Activated B cell treated with CpG ODN at 0.5 μM for 24 hours (primary cell): ENCODE measurements around the gene HNRNPU. TPM values are rescaled to one million over a fixed set of nuclear protein-coding genes. Genes with fewer than 3 reads are reported as not detected.
A peak's percentile ranks its signal among the peaks of the same experiment; 100 is the strongest.

Experiments
- ATAC-seq: fragments of 200-7000 bp; cut with Tn5 transposase; one replicate; pipeline ENCODE4 v1.10.0; 2021; ENCODE audit warnings: low read depth, mild to moderate bottlenecking, moderate library complexity
- CTCF ChIA-PET: fragments of 350-600 bp; sonication (Branson Sonifier 250); formaldehyde crosslinking; loops from one replicate; lab custom pipeline; 2021; ENCODE audit warnings: antibody characterized with exemption; lab: Charles Lee
- POLR2A ChIA-PET: fragments of 350-600 bp; sonication (Branson Sonifier 250); formaldehyde crosslinking; loops from one replicate; lab custom pipeline; 2021; ENCODE audit warnings: antibody characterized with exemption; lab: Charles Lee
- DNase-seq: peaks from one replicate; pipeline ENCODE4 v3.0.0; 2022
- H3K27ac Mint-ChIP-seq: one replicate; pipeline ENCODE4 v1.8.0; 2020; ENCODE audit warnings: mixed read lengths
- H3K27me3 Mint-ChIP-seq: one replicate; pipeline ENCODE4 v1.8.0; 2021; ENCODE audit warnings: mixed read lengths
- H3K36me3 Mint-ChIP-seq: one replicate; pipeline ENCODE4 v1.8.0; 2021; ENCODE audit warnings: low read depth, mixed read lengths
- H3K4me1 Mint-ChIP-seq: one replicate; pipeline ENCODE4 v1.8.0; 2021; ENCODE audit warnings: mixed read lengths
- H3K4me3 Mint-ChIP-seq: one replicate; pipeline ENCODE4 v1.8.0; 2020; ENCODE audit warnings: mild to moderate bottlenecking, mixed read lengths
- H3K9me3 Mint-ChIP-seq: one replicate; pipeline ENCODE4 v1.8.0; 2020; ENCODE audit warnings: mixed read lengths
- CTCF ChIP-seq: fragments of 200-600 bp; IDR thresholded peaks from one replicate; pipeline ENCODE4 v1.8.0; 2022; ENCODE audit warnings: antibody characterized with exemption, mild to moderate bottlenecking
- intact Hi-C: fragments of 100-400 bp; cut with micrococcal nuclease; formaldehyde crosslinking; loops from one replicate; pipeline ENCODE4 v1.15.1; 2024
- total RNA-seq: library from RNA; stranded (reverse); gene quantifications from 2 replicates; pipeline ENCODE4 v1.2.3, GENCODE V29; 2022

Gene HNRNPU
- total RNA-seq, 1 donor from 2014 or later: 424 TPM

DNA sequence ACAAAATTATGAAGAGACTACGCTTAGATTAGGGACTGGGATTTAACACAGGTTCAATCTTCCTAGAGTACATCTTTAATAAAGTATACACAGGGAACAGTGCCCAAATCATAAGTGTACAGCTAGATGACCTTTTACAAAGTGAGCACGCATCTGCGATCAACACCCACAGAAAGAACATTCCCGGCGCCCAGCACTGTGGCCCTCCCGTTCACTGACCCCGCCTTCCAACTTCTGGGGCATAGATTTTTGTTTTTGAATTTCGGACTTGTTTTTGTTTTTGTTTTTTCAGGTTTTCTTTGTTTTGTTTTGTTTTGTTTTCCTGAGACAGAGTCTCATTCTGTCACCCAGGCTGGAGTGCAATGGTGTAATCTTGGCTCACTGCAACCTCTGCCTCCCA lies 59.5 kb downstream of the HNRNPU start:
- Mint-ChIP-seq H3K27me3 (no peaks in the 10 kb centered on the region), H3K27ac (no peak overlapping the region), H3K4me1 (peaks cover 5% of the 10 kb centered on the region), H3K4me3 (no peak overlapping the region), H3K36me3 (no peaks in the 10 kb centered on the region), H3K9me3 (no peaks in the 10 kb centered on the region)
- intact Hi-C loops: loop anchor here (5.0 kb wide), 1 partner anchor 112 kb away; no protein-coding TSS in a partner anchor
- POLR2A ChIA-PET: no interaction called here
- TF ChIP-seq CTCF: no peak
- CTCF ChIA-PET: interaction anchor here (1.7 kb wide), 1 partner anchor 238 kb away, joined by 8 read pairs; no protein-coding TSS in a partner anchor
- DNase-seq: no peak
- no peak for ATAC-seq

GRCh38 chr1:244802556-244803239 lies 61.6 kb downstream of the HNRNPU start:
- H3K4me3 Mint-ChIP-seq: no peak overlapping the region
- H3K27me3 Mint-ChIP-seq: peaks cover 8% of the 10 kb centered on the region
- peaks cover 5% of the 10 kb centered on the region for H3K4me1 Mint-ChIP-seq
- H3K36me3 Mint-ChIP-seq: no peaks in the 10 kb centered on the region
- H3K27ac Mint-ChIP-seq: no peak overlapping the region
- DNase-seq: no peak
- ChIA-PET POLR2A (interaction anchor here (0.5 to 2.1 kb wide), 2 partner anchors 32 to 245 kb away, joined by 3 to 21 read pairs; partner anchors contain the start of gene COX20), CTCF (interaction anchor here (1.0 to 7.2 kb wide), 7 partner anchors 32 to 239 kb away, joined by 3 to 135 read pairs (median 13); partner anchors contain the start of genes COX20 and HNRNPU)
- TF ChIP-seq CTCF: no peak
- H3K9me3 Mint-ChIP-seq: no peaks in the 10 kb centered on the region
- no peak for ATAC-seq
- intact Hi-C loops: loop anchor here (5.0 kb wide), 1 partner anchor 115 kb away; no protein-coding TSS in a partner anchor

GRCh38 chr1:244802041-244802440 lies 62.3 kb downstream of the HNRNPU start:
- intact Hi-C loops: loop anchor here (5.0 kb wide), 1 partner anchor 115 kb away; no protein-coding TSS in a partner anchor
- H3K9me3 Mint-ChIP-seq: no peaks in the 10 kb centered on the region
- ChIA-PET POLR2A (interaction anchor here (0.5 to 2.1 kb wide), 9 partner anchors 11 to 246 kb away, joined by 3 to 21 read pairs (median 7); partner anchors contain the start of genes COX20 and HNRNPU), CTCF (interaction anchor here (0.8 to 7.2 kb wide), 14 partner anchors 11 to 245 kb away, joined by 3 to 135 read pairs (median 6); partner anchors contain the start of genes COX20 and HNRNPU)
- H3K4me1 Mint-ChIP-seq: peaks cover 5% of the 10 kb centered on the region
- H3K36me3 Mint-ChIP-seq: no peaks in the 10 kb centered on the region
- no peak for DNase-seq
- no peak overlapping the region for H3K27ac Mint-ChIP-seq
- no peak for TF ChIP-seq CTCF
- ATAC-seq: no peak
- no peak overlapping the region for H3K4me3 Mint-ChIP-seq
- H3K27me3 Mint-ChIP-seq: peaks cover 8% of the 10 kb centered on the region

- no peak for TF ChIP-seq CTCF
- no peaks in the 10 kb centered on the region for H3K9me3 Mint-ChIP-seq
- DNase-seq (peak; percentile 36), ATAC-seq (peak; percentile 96)
- ChIA-PET POLR2A (interaction anchor here (0.7 to 2.1 kb wide), 14 partner anchors 12 to 241 kb away, joined by 3 to 21 read pairs (median 6); partner anchors contain the start of genes COX20 and HNRNPU), CTCF (interaction anchor here (0.6 to 7.2 kb wide), 21 partner anchors 11 to 290 kb away, joined by 3 to 135 read pairs (median 4); partner anchors contain the start of genes COX20 and HNRNPU)
- H3K36me3 Mint-ChIP-seq: no peaks in the 10 kb centered on the region
- peak overlapping the region; percentile 59 for H3K27ac Mint-ChIP-seq
- intact Hi-C loops: loop anchor here (1.0 to 5.0 kb wide), 7 partner anchors 14 to 348 kb away; partner anchors contain the start of gene HNRNPU
- peak overlapping the region; percentile 55 for H3K4me3 Mint-ChIP-seq
- H3K4me1 Mint-ChIP-seq: peaks cover 5% of the 10 kb centered on the region
- peaks cover 8% of the 10 kb centered on the region for H3K27me3 Mint-ChIP-seq
These were observed 63.1 kb downstream of the HNRNPU start for GRCh38 chr1:244801246-244801645.
